DOHH2 (cell line): ENCODE measurements around the gene SLC49A3.

ENCODE experiments used
- H3F3A ChIP-seq: fragments of 200-600 bp; sonication (generic), shearing (Covaris generic); 2 replicates; pipeline ENCODE4 v1.6.0; 2016; ENCODE audit warnings: antibody characterized with exemption, mild to moderate bottlenecking; ENCODE audit not compliant: control insufficient read depth, insufficient read depth
- H3K27ac ChIP-seq: fragments of 200-600 bp; sonication (generic); 2 replicates; pipeline ENCODE4 v1.5.1; 2014; ENCODE audit warnings: low read depth, mild to moderate bottlenecking, low read length, moderate library complexity
- H3K27me3 ChIP-seq: fragments of 200-600 bp; sonication (generic); 2 replicates; pipeline ENCODE4 v1.6.1; 2014; ENCODE audit warnings: mild to moderate bottlenecking, low read length, mixed read lengths; ENCODE audit not compliant: control insufficient read depth
- H3K36me3 ChIP-seq: fragments of 200-600 bp; sonication (generic); 2 replicates; pipeline ENCODE4 v1.6.1; 2014; ENCODE audit warnings: mild to moderate bottlenecking, low read length, moderate library complexity, mixed read lengths; ENCODE audit not compliant: control insufficient read depth
- H3K4me1 ChIP-seq: fragments of 200-600 bp; sonication (generic); 2 replicates; pipeline ENCODE4 v1.6.1; 2014; ENCODE audit warnings: mild to moderate bottlenecking, low read length, mixed read lengths; ENCODE audit not compliant: control insufficient read depth
- H3K4me2 ChIP-seq: fragments of 200-600 bp; sonication (generic); 2 replicates; pipeline ENCODE4 v1.6.0; 2014; ENCODE audit warnings: mild to moderate bottlenecking, low read length, moderate library complexity
- H3K4me3 ChIP-seq: fragments of 200-600 bp; sonication (generic); 2 replicates; pipeline ENCODE4 v1.5.1; 2014; ENCODE audit warnings: mild to moderate bottlenecking, low read length, mixed read lengths
- H3K79me2 ChIP-seq: fragments of 200-600 bp; sonication (generic); 2 replicates; pipeline ENCODE4 v1.6.1; 2014; ENCODE audit warnings: mild to moderate bottlenecking, low read length, mixed read lengths; ENCODE audit not compliant: control insufficient read depth
- H3K9me2 ChIP-seq: fragments of 200-600 bp; sonication (generic); replicated peaks from 2 replicates; pipeline ENCODE4 v1.6.1; 2014; ENCODE audit warnings: mild to moderate bottlenecking, low read length, mixed read lengths; ENCODE audit not compliant: control insufficient read depth
- H3K9me3 ChIP-seq: fragments of 200-600 bp; sonication (generic); 2 replicates; pipeline ENCODE4 v1.6.1; 2014; ENCODE audit warnings: antibody characterized with exemption, low read length, mixed read lengths; ENCODE audit not compliant: control insufficient read depth, insufficient read depth
- H4K20me1 ChIP-seq: fragments of 200-600 bp; sonication (generic); 2 replicates; pipeline ENCODE4 v1.6.0; 2014; ENCODE audit warnings: low read depth, mild to moderate bottlenecking, antibody characterized with exemption, low read length, moderate library complexity; ENCODE audit not compliant: control insufficient read depth, insufficient read depth
- EZH2phosphoT487 ChIP-seq: fragments of 200-600 bp; sonication (generic); IDR thresholded peaks from 2 replicates; pipeline ENCODE4 v1.6.1; 2017; ENCODE audit warnings: borderline replicate concordance, mild to moderate bottlenecking, antibody characterized with exemption, low read length, moderate library complexity, mixed read lengths
- TF ChIP-seq, protein P1 (sequence below): fragments of 200-600 bp; sonication (generic); IDR thresholded peaks from one replicate; pipeline ENCODE4 v1.5.1; 2014; ENCODE audit warnings: antibody characterized with exemption, mild to moderate bottlenecking, low read depth, low read length; ENCODE audit not compliant: poor library complexity, severe bottlenecking

The SLC49A3 gene

DNA sequence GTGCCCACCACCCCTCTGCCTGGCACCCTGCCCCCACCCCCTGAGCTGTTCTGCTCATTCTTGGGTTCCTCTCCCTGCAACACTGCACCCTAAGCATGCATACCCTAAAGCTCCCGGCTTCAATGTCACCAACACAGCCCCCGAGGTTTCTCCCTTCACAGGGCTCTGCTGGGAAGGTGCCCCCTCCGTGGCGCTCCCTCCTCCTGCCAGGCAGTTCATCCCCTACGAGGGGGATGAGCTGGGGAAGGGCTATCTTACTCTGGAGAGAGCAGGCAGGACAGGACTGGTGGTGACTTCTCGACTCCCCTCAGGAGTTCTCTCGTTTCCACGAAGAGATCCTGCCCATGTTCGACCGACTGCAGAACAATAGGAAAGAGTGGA is 21.4 kb downstream of the SLC49A3 start:
- H3K4me3 ChIP-seq: no peak overlapping the region
- no peaks in the 10 kb centered on the region for H3K27me3 ChIP-seq
- no peaks in the 10 kb centered on the region for H3K9me3 ChIP-seq
- H3F3A ChIP-seq: no peaks in the 10 kb centered on the region
- H3K9me2 ChIP-seq: no peaks in the 10 kb centered on the region
- TF ChIP-seq EZH2phosphoT487: no peak
- TF ChIP-seq, protein P1, sequence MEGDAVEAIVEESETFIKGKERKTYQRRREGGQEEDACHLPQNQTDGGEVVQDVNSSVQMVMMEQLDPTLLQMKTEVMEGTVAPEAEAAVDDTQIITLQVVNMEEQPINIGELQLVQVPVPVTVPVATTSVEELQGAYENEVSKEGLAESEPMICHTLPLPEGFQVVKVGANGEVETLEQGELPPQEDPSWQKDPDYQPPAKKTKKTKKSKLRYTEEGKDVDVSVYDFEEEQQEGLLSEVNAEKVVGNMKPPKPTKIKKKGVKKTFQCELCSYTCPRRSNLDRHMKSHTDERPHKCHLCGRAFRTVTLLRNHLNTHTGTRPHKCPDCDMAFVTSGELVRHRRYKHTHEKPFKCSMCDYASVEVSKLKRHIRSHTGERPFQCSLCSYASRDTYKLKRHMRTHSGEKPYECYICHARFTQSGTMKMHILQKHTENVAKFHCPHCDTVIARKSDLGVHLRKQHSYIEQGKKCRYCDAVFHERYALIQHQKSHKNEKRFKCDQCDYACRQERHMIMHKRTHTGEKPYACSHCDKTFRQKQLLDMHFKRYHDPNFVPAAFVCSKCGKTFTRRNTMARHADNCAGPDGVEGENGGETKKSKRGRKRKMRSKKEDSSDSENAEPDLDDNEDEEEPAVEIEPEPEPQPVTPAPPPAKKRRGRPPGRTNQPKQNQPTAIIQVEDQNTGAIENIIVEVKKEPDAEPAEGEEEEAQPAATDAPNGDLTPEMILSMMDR: no peak
- H3K36me3 ChIP-seq: peaks cover 21% of the 10 kb centered on the region
- peaks cover under 1% of the 10 kb centered on the region for H3K79me2 ChIP-seq
- H3K4me2 ChIP-seq: no peak overlapping the region
- no peak overlapping the region for H3K27ac ChIP-seq
- H3K4me1 ChIP-seq: peaks cover 17% of the 10 kb centered on the region
- no peaks in the 10 kb centered on the region for H4K20me1 ChIP-seq

DNA sequence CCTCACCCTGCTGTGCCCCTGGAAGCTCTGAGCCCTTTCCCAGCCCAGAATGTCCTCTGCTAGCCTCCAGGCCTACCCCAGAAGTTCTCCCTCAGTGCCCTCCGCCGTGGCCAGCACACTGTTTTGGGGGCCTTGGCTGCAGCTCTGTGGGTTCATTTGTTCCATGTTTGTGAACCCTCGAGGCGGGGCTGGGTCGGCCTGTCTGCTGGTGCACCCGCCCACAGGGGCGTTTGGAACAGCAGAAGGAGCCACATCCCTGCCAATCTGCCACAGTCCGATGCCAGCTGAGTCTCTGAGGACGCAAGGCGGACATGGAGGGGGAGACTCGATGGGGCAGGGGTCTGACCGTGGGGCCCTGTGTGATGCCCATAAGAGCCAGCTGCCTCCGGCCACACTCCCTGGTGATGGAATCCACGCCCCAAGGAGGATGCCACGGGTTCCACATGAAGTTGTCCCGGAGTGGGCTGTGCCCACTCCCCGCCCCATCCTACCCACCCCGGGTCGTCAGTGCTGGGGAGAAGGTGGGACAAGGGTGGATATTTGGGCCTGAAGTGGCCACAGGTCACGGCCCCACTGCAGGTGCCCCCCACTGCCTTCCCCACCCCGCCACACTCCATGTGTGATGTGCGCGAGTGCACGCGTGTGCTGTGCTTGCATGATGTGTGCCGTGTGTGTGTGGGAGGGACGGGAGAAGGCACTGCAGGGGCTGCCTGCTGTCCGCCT is 22.0 kb downstream of the SLC49A3 start:
- Histone ChIP-seq H3K4me1 (peaks cover 17% of the 10 kb centered on the region), H3F3A (no peaks in the 10 kb centered on the region), H3K27me3 (no peaks in the 10 kb centered on the region), H3K4me2 (no peak overlapping the region), H3K27ac (no peak overlapping the region), H3K36me3 (peaks cover 16% of the 10 kb centered on the region), H3K79me2 (no peaks in the 10 kb centered on the region), H3K4me3 (no peak overlapping the region), H4K20me1 (no peaks in the 10 kb centered on the region), H3K9me3 (no peaks in the 10 kb centered on the region), H3K9me2 (no peaks in the 10 kb centered on the region)
- TF ChIP-seq, protein P1: no peak
- TF ChIP-seq EZH2phosphoT487: no peak

DNA sequence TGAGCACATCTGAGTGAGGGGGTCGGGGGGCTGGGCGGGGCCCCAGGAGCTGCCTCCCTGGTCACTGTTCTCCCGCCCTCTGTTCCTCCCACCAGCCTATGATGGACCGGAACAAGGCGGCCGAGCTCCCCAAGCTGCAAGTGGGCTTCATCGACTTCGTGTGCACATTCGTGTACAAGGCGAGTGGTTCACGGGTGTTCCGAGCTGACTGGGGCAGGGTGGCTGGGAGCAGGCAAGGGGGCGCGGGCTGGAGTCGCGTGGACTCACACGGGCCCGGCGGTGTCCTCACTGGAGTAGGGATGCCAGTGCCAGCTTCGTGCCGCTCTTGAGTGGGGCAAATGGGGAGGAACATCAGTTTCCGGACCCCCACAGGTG is 22.5 kb downstream of the SLC49A3 start:
- Histone ChIP-seq H3K4me3 (no peak overlapping the region), H3K9me2 (no peaks in the 10 kb centered on the region), H3K4me2 (no peak overlapping the region), H3K79me2 (no peaks in the 10 kb centered on the region), H3K4me1 (peaks cover 17% of the 10 kb centered on the region), H3K27me3 (no peaks in the 10 kb centered on the region), H4K20me1 (no peaks in the 10 kb centered on the region), H3K27ac (no peak overlapping the region), H3K9me3 (no peaks in the 10 kb centered on the region), H3K36me3 (peaks cover 10% of the 10 kb centered on the region), H3F3A (no peaks in the 10 kb centered on the region)
- TF ChIP-seq, protein P1: no peak
- no peak for TF ChIP-seq EZH2phosphoT487
